Activated naive CD8-positive, alpha-beta T cell treated with anti-CD3 and anti-CD28 coated beads, Interleukin-2, amount 50 U/mL, for 16 hours (primary cell): ENCODE results near the gene ATP2B3.

ENCODE experiments used
- DNase-seq: peaks from one replicate; pipeline ENCODE4 v3.0.0-alpha.2; 2020; ENCODE audit warnings: low read depth, low spot score

ATP2B3 gene

DNA sequence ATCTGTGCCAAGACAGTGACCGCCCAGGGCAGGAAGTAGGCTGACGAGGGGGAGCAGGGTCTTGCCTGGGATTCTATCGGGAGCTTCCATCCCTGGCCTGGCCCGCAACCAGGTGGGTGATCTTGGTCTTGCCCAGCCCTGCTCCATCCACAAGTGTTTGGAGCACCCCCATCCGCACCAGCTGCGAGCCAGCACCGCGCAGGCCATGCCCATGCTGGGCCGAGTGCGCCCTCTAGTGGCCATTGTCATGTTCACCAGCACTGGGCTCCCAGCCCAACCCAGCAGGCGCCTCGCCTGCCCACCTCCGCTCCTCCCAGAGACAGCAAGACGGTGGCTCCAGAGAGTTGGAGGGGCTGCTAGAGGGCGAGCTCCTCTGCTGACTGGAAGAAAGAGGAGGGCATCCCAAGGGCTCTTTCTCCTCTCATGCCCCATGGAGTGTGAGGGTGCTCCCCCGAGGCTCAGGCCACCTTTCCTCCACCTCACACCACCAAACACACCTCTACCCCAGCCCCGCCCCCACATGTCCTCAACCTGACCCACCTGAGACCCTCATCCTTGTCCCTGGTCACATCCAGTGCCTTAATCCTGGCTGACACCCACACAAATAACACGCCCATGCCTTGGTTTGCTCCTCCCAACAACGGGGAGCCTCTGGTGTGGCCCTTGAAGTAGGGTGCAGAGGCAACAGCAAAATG lies 9.8 kb upstream of the ATP2B3 start:
- peak; percentile 62 for DNase-seq

GRCh38 chrX:153509592-153509991 lies 7.8 kb upstream of the ATP2B3 start:
- DNase-seq: no peak

- DNase-seq: no peak
These were observed 7.1 kb upstream of the ATP2B3 start for GRCh38 chrX:153510383-153510782.

DNA sequence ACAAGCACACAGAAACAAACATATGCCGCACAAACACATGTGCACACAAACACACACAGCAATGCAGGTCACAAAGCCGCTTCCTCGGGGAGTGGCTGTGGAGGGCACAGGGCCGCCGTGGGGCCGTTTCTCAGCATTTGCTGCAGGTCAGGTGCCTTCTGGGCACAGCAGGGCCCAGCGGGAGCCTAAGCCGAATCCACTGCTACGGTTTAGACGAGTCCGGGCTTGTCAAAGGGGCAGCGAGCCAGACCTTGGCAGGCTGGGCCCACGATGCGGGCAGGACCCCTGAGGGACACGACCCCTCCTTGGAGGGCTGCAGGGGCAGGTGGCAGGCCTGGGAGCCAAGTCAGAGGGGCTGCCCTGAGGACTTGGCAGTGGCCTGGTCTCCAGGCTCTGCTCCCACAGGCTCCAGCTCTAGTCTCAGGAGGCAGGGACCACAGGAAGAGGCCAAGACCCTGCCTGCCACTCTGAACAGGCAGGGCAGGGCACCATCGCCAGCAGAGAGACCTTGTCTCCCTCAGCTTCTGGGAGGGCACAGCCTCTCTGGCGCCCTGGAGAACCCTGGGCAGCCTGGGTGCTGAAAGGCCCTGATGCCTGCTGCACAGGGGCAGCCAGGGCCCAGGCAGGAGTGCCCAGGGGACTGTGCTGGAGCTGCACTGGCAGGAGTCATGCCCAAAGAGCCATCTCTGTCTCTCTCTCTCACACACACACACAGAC lies 5.5 kb upstream of the ATP2B3 start:
- no peak for DNase-seq

GRCh38 chrX:153512501-153512893 lies 4.9 kb upstream of the ATP2B3 start:
- no peak for DNase-seq

DNA sequence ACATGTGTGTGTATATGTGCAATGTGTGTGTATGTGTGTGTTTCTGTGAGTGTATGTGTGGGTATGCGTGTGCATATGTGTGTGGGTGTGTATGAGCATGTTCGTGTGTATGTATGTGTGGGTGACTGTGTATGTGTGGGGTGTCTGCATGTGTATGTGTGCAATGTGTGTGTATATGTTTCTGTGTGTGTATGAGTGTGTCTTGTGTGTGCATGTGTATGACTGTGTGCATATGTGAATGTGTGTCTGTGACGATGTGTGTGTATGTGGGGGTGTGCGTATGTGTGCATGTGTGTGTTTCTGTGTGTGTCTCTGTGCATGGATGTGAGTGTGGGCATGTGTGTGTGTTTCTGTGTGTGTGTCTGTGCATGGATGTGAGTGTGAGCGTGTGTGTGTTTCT lies 4.2 kb upstream of the ATP2B3 start:
- DNase-seq: no peak

GRCh38 chrX:153514259-153514658 lies 3.2 kb upstream of the ATP2B3 start:
- DNase-seq: no peak

- no peak for DNase-seq
These were observed 2.0 kb upstream of the ATP2B3 start for GRCh38 chrX:153515435-153515834.

GRCh38 chrX:153516073-153516472 lies 1.4 kb upstream of the ATP2B3 start:
- no peak for DNase-seq

- DNase-seq: no peak
These were observed 748 bp downstream of the ATP2B3 start for GRCh38 chrX:153517946-153518834.

DNA sequence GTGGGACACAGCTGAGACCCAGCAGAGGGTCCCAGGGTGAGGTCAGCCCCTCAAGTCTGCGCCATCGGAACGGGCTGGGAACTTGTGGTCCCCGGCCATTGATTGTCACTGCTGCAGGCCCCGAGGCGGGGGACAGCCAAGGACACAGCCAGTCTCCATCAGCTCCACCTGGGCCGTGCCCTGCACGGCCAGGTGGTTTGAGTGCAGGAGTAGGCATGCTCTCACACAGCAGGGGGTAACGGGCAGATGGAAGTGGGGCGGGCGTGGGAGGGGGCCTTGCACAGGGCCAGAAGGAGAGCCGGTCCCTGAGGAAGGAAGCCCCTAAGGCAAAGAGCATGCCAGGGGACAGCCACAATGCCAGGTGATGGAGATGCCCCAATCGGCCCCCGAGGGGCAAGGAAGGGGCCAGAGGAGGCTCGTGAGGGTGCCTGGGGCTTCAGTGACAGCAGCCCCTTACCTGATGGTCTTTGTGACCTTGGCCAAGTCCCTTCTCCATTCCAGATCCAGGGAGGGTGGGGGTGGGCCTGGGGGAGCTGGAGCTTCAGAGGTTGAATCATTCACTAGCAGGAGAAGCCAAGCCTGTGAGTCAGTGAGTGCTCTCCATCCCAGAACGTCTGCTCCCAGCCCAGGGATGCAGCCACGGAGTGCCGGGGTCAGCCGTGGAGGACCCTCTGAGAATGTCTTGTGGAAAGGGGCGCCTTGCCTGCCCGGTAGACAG lies 2.3 kb downstream of the ATP2B3 start:
- no peak for DNase-seq

DNA sequence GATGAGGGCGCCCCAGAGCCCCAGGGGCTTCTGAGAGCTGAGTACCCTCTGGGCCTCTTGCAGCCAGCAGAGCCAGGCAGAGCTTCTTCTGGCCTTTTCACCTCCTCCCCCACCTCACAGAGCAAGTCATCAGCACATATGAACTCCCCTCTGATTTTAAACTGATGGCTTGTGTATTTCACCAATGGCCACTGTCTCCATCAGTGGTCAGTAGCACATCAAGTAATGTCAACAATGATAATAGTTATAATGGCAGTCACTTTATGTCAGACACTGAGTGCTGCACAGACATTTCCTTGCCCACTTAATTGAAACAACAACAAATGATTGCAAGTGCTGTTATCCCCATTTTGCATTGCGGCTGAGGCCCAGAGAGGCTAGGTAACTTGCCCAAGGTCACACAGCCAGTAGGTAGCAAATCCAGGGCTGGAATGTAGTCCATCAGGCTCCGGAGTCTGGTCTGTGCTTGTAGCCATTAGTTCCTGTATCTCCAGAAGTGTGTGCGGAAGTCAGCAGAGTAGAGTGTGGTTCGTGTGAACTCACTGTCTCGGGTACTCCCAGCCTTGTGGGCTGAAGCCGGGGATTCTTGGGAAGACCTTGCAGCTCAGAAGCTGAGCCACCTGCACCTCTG lies 3.0 kb downstream of the ATP2B3 start:
- DNase-seq: no peak

- no peak for DNase-seq
These were observed 3.6 kb downstream of the ATP2B3 start for GRCh38 chrX:153521034-153521433.

DNA sequence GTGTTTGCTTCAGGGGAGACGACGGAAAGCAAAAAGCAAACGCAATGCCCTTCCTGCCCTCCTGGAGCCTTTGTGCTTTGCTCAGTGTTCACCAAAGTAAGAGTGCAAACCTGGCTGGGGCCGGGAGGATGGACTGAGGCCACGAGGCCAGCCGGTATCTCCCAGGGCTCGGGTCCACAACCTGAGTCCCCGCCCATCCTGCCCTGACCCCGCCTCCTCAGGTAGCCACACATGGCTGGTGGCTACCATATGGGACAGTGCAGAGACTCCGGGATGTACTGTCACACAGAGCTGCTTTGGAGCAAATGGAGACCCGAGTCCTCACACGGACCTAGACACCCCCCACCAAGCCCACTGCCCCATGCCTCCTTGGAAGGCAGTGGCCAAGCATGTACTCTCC lies 4.8 kb downstream of the ATP2B3 start:
- no peak for DNase-seq

DNA sequence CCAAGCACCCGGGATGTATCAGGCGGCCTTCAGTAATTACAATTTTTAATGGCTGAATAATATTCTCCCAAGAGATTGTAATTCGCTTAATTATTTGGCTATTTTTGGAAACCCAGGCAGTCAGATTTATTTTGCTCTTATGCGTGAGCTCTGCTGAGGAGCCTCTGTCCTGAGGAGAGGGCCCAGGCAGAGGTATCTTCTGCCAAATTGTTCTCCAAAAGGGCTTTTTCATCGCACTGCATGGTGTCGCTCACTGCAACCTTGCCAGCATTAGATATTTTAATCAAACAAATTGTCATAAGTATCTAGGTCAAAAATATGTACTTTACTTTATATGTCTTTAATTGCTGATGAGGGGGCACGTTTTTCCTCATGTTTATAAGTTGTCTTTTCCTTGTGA lies 5.8 kb downstream of the ATP2B3 start:
- no peak for DNase-seq

DNA sequence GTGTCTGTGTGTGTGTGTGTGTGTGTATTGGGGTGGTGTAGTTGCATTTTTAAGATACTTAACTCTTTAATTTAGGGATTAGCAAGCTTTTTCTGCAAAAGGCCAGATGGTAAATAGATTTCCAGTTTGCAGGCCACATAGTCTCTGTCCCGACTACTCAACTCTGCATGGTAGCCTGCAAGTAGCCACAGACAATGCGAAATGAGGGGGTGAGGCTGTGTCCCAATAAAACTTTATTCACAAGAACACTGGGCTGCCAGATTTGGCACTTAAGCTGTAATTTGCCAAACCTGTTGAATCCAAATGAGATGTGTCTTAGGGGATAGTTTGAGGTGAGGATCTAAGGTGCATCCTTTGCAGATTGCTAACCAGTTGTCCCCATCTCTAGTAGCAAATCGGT lies 6.8 kb downstream of the ATP2B3 start:
- no peak for DNase-seq

DNA sequence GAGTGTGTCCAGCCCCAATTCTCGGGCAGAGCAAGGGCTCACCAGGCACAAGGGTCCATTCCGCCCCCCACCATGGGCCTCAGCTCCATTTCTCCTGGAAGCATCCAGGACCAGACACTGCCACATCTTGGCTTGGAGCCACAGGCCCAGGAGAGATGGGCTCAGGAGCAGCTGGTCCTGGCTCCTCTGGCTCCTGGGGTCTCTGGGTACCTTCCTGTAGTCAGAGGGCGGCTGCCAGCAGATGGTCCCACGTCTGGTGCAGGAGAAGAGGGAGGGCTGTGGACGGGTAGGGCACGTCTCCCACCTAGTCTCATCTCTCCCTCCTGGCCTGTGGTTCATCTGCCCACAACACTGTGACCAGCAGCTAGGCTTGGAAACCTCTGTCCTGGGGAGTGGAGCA lies 8.0 kb downstream of the ATP2B3 start:
- DNase-seq: no peak

DNA sequence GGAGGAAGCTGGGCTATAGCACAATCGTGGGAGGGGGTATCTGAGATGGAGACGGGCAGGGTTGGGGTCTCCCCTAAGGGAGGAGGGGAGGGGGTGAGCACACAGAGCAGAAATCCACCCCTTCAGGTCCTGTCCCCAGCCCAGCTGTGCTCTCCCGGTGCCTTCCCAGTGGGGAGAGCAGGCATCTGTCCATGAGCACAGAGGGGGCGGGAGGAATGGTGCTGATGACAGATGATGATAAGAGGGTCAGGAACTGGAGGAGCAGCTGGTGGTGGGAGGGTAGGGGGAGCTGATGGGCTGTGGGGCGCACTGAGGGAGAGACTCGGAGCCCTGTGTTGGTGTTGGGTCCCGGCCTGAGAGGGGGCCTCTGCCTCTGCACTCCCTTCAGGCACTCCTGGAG lies 8.6 kb downstream of the ATP2B3 start:
- no peak for DNase-seq

DNA sequence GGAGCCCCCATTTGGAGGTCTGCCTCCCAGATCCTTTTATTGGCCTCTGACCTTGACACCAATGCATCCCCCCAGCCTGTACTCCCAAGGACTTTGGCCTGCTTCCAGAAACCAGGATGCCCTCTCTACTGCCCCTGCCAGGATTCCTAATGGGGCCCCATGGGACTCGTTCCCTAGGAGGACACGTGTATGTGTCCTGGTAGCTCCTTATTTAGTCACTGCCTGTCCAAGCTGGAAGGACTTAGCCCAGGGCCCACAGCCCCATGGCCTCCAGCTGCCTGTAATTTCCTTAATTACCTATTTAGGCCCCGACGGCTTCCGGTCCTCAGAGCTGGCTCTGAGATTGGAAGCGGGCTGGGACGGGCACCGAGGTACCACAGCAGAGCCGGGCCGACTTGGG lies 9.4 kb downstream of the ATP2B3 start:
- DNase-seq: no peak

GRCh38 chrX:153527208-153527607 lies 9.8 kb downstream of the ATP2B3 start:
- no peak for DNase-seq

DNA sequence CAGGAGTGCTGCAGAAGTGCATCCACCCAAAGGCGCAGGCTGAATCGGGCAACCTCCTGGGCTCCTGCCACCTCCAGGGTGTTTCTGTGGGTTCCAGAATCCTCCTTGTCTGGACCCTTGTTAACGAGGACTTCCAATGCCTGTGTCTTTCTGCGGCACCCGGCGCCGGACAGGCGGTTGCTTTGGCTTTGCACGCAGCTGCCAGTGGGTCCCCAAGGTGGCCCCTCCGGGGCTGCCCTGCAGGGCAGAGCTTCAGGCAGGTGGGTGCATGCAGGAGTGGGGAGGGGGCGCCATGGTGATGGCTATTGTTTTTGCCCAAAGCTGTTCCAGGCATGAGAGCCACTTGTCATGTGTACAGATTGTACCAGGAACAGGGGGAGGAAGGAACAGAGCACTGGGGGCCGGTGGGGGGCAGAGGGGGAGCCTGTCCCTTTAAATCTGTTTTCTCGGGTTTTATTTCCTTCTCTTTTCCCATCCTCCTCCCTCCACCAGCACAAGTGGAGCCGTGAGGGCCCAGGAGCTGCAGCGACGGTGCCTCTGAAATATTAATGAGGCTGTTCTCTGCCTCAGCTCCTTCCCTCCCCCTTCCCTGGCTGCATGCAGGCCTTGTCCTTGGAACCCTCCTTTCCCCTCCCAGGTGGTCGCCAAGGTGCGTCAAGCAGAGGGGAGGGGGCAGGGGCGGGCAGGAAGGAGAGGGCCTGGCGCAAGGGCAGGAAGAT lies 13.1 kb downstream of the ATP2B3 start:
- DNase-seq: no peak
